ENCODE results near the gene ABHD2.
"Not testable (repeated sequence)": the region's sequence is repeated elsewhere in the genome, so short reads cannot be mapped to it uniquely, and the experiment has no call there.

Gene ABHD2

DNA sequence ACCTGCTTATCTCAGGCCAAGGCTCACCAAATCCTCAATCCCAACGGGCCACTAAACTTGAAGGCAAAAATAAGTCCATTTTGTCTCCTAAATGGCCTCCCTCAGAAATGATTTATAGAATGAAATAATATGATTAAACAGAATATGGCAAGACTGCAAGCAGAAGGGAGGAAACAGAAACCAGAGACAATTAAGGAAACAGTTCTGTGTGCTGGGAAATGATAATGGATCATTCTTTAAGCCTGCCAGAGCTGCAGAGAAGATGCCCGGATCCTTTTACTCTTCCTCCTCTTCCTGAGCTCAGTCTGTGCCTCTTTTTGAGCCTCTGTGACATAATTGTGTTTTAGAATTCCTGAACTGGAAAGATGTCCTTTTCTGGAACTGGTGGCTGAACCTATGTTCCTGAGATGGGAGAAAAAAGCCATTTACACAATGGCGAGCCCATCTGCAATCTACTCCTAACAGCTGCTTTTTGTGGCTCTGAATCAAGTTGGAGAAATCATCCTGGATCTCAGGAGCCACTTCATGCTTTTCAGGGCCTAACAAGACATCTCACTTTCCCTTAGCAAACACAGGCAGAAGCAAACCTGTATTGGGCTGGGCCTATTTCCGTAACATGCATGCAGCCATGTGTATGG lies 2.8 kb upstream of the ABHD2 start:
- WGBS (ENCODE audit: insufficient coverage) = 33% methylated on average over 3 of the region's 4 CpGs
- ChIA-PET POLR2A (no interaction called here), CTCF (interaction anchor here (1.3 to 9.6 kb wide), 6 partner anchors 9 to 54 kb away, joined by 3 to 63 read pairs (median 4); no protein-coding TSS in a partner anchor)

DNA sequence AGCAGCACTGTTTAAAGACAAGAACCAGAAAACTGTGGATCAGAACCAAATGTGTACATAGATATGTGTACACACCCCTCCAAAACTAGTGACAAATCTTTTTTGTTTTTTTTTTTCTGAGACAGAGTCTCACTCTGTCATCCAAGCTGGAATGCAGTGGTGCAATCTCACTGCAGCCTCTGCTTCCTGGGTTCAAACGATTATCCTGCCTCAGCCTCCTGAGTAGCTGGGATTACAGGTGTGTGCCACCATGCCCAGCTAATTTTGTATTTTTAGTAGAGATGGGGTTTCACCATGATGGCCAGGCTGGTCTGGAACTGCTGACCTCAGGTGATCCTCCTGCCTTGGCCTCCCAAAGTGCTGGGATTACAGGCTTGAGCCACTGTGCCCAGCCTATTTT lies 2.3 kb upstream of the ABHD2 start:
- POLR2A ChIA-PET = not testable (repeated sequence)
- CTCF ChIA-PET = interaction anchor here (1.3 to 9.6 kb wide), 6 partner anchors 9 to 53 kb away, joined by 3 to 63 read pairs (median 4); no protein-coding TSS in a partner anchor
- WGBS (ENCODE audit: insufficient coverage) = no CpG with 5 or more reads among the region's 1 CpG

More for the DNA sequence above, 2.8 kb upstream of the ABHD2 start:
- no peaks in the 10 kb centered on the region for H3K27me3 ChIP-seq (replicated peaks in 2 of 5; ENCODE audit: control insufficient read depth in 4 of 5, insufficient read depth in 5 of 5, low read length in 4 of 5)
- peaks cover 0 to 4% (median 0%) of the 10 kb centered on the region in 4 experiments for H3K36me3 ChIP-seq (ENCODE audit: control insufficient read depth in 4 of 4, insufficient read depth in 4 of 4, low read length in 3 of 4)
- H3K4me3 ChIP-seq (ENCODE audit: control insufficient read depth in 1 of 7, extremely low read depth in 1 of 7, insufficient read depth in 4 of 7, low read depth in 2 of 7, low read length in 6 of 7) = no peak overlapping the region
- peaks cover 16 to 44% (median 35%) of the 10 kb centered on the region in 4 experiments for H3K4me1 ChIP-seq (ENCODE audit: control extremely low read depth in 1 of 4, control insufficient read depth in 4 of 4, insufficient read depth in 4 of 4, low read length in 3 of 4)
- peak in 1 of 3 donors; percentile 53 for DNase-seq
- H3K27ac ChIP-seq (ENCODE audit: insufficient read depth in 1 of 2, low read depth in 1 of 2, low read length in 2 of 2, poor library complexity in 1 of 2, severe bottlenecking in 2 of 2) = peak overlapping the region in 1 of 2 experiments; percentile 10
- no peaks in the 10 kb centered on the region for H3K9me3 ChIP-seq (ENCODE audit: control extremely low read depth in 1 of 5, control insufficient read depth in 4 of 5, insufficient read depth in 2 of 5, low read depth in 1 of 5, low read length in 4 of 5)

DNA sequence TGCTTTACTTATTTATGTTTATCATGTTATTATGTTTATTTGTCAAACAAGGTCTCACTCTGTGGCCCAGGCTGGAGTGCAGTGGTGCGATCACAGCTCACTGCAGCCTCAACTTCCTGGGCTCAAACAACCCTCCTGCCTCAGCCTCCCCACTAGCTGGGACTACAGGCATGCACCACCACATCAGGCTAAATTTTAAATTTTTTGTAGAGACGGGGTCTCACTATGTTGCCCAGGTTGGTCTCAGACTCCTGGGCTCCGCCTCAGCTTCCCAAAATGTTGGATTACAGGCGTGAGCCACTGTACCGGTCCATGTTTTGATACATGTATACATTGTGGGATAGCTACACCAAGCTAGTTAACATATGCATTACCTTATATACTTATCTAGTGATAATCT lies 1.9 kb upstream of the ABHD2 start:
- H3K27ac ChIP-seq (ENCODE audit: insufficient read depth in 1 of 2, low read depth in 1 of 2, low read length in 2 of 2, poor library complexity in 1 of 2, severe bottlenecking in 2 of 2); H3K36me3 ChIP-seq (ENCODE audit: control insufficient read depth in 4 of 4, insufficient read depth in 4 of 4, low read length in 3 of 4); H3K9me3 ChIP-seq (ENCODE audit: control extremely low read depth in 1 of 5, control insufficient read depth in 4 of 5, insufficient read depth in 2 of 5, low read depth in 1 of 5, low read length in 4 of 5); H3K4me3 ChIP-seq (ENCODE audit: control insufficient read depth in 1 of 7, extremely low read depth in 1 of 7, insufficient read depth in 4 of 7, low read depth in 2 of 7, low read length in 6 of 7); POLR2A ChIA-PET; DNase-seq; H3K27me3 ChIP-seq (replicated peaks in 2 of 5; ENCODE audit: control insufficient read depth in 4 of 5, insufficient read depth in 5 of 5, low read length in 4 of 5): not testable (repeated sequence)
- peaks cover 25 to 54% (median 45%) of the 10 kb centered on the region in 4 experiments for H3K4me1 ChIP-seq (ENCODE audit: control extremely low read depth in 1 of 4, control insufficient read depth in 4 of 4, insufficient read depth in 4 of 4, low read length in 3 of 4)
- WGBS (ENCODE audit: insufficient coverage) = 90% methylated on average over 1 of the region's 5 CpGs
- CTCF ChIA-PET = interaction anchor here (1.3 to 9.6 kb wide), 7 partner anchors 10 to 91 kb away, joined by 3 to 63 read pairs (median 7); no protein-coding TSS in a partner anchor

More for the DNA sequence above, 2.3 kb upstream of the ABHD2 start:
- H3K36me3 ChIP-seq (ENCODE audit: control insufficient read depth in 4 of 4, insufficient read depth in 4 of 4, low read length in 3 of 4); H3K9me3 ChIP-seq (ENCODE audit: control extremely low read depth in 1 of 5, control insufficient read depth in 4 of 5, insufficient read depth in 2 of 5, low read depth in 1 of 5, low read length in 4 of 5); H3K27ac ChIP-seq (ENCODE audit: insufficient read depth in 1 of 2, low read depth in 1 of 2, low read length in 2 of 2, poor library complexity in 1 of 2, severe bottlenecking in 2 of 2); DNase-seq; H3K27me3 ChIP-seq (replicated peaks in 2 of 5; ENCODE audit: control insufficient read depth in 4 of 5, insufficient read depth in 5 of 5, low read length in 4 of 5); H3K4me3 ChIP-seq (ENCODE audit: control insufficient read depth in 1 of 7, extremely low read depth in 1 of 7, insufficient read depth in 4 of 7, low read depth in 2 of 7, low read length in 6 of 7): not testable (repeated sequence)
- peaks cover 21 to 49% (median 40%) of the 10 kb centered on the region in 4 experiments for H3K4me1 ChIP-seq (ENCODE audit: control extremely low read depth in 1 of 4, control insufficient read depth in 4 of 4, insufficient read depth in 4 of 4, low read length in 3 of 4)

DNA sequence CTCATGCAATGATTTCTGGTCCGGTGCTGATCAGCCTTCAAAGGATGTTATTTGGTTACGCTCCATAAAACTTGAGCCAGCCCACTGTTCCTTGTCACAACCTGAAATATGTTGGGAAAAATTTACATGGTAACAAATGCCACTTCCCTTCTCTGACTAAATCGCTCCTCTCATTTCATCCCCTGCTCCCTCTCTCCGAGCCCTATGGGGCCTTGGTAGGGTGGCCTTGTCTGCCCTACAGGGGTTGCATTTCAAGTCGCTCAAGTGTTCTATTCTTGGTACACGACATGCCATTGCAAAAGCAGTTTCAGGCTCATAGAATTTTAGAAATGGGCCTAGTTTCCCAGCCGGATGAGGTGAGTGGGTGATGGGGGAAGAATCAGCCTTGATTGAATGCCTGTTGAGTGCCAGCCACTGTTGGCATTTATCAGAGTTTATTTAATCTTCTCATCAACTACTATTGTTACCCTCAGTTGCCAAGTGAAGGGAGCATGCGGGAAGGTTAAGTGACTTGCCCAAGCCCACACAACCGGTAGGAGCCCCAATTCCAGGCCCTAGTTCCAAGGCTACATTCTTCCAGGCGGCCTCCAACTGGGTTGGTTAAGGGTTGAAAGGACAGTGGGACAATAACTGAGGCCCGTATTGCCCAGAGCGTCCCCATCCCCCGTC lies 961 bp upstream of the ABHD2 start:
- CTCF ChIA-PET = interaction anchor here (0.9 to 9.6 kb wide), 8 partner anchors 10 to 90 kb away, joined by 3 to 63 read pairs (median 6); no protein-coding TSS in a partner anchor
- DNase-seq = no peak
- peak overlapping the region in 6 of 7 experiments; percentile 45 to 95 (median 84) for H3K4me3 ChIP-seq (ENCODE audit: control insufficient read depth in 1 of 7, extremely low read depth in 1 of 7, insufficient read depth in 4 of 7, low read depth in 2 of 7, low read length in 6 of 7)
- POLR2A ChIA-PET = interaction anchor here (0.6 to 1.7 kb wide), 3 partner anchors 10 to 28 kb away, joined by 3 to 5 read pairs (median 4); no protein-coding TSS in a partner anchor
- WGBS (ENCODE audit: insufficient coverage) = 86% methylated on average over 9 of the region's 13 CpGs
- H3K27me3 ChIP-seq (replicated peaks in 2 of 5; ENCODE audit: control insufficient read depth in 4 of 5, insufficient read depth in 5 of 5, low read length in 4 of 5) = no peaks in the 10 kb centered on the region
- H3K9me3 ChIP-seq (ENCODE audit: control extremely low read depth in 1 of 5, control insufficient read depth in 4 of 5, insufficient read depth in 2 of 5, low read depth in 1 of 5, low read length in 4 of 5) = no peaks in the 10 kb centered on the region
- peaks cover 27 to 63% (median 52%) of the 10 kb centered on the region in 4 experiments for H3K4me1 ChIP-seq (ENCODE audit: control extremely low read depth in 1 of 4, control insufficient read depth in 4 of 4, insufficient read depth in 4 of 4, low read length in 3 of 4)
- peaks cover 0 to 4% (median 0%) of the 10 kb centered on the region in 4 experiments for H3K36me3 ChIP-seq (ENCODE audit: control insufficient read depth in 4 of 4, insufficient read depth in 4 of 4, low read length in 3 of 4)
- peak overlapping the region; percentile 28 to 89 for H3K27ac ChIP-seq (ENCODE audit: insufficient read depth in 1 of 2, low read depth in 1 of 2, low read length in 2 of 2, poor library complexity in 1 of 2, severe bottlenecking in 2 of 2)

DNA sequence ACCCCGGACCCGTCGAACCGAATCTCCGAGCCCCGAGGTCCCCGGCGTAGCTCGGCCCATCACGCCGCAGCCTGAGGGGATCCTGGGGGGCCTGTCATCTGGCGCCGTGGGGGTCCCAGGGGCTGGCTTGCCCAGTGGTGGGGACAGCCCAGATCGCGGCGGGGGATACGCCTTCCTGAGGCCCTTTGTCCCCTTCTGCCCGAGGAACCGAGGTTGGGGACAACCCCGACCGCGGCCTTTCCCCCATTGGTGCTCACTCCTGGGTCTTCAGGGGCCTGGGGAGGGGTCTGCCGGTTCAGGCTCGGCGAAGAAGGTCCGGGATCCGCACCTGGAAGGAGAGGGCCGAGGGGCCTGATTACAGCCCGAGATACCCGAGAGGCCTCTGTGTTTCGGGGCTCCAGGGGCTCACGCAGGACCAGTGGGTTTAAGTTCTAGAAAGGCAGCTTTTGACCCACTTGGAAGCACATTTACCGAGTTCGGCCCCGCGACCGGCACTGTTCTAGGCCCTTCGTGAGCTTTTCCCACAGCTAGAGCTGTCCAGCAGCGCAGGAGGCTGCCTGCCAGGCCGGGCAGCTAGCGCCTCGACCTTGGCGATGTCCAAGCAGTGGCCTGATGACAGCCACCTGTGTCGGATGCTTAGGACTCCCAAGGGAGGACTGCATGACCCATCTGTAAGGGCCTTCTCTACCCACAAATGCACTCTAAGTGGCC lies 504 bp downstream of the ABHD2 start:
- Histone ChIP-seq H3K36me3 (ENCODE audit: control insufficient read depth in 4 of 4, insufficient read depth in 4 of 4, low read length in 3 of 4) (peaks cover 0 to 7% (median 0%) of the 10 kb centered on the region in 4 experiments), H3K27ac (ENCODE audit: insufficient read depth in 1 of 2, low read depth in 1 of 2, low read length in 2 of 2, poor library complexity in 1 of 2, severe bottlenecking in 2 of 2) (peak overlapping the region; percentile 77 to 89), H3K27me3 (replicated peaks in 2 of 5; ENCODE audit: control insufficient read depth in 4 of 5, insufficient read depth in 5 of 5, low read length in 4 of 5) (no peaks in the 10 kb centered on the region), H3K4me1 (ENCODE audit: control extremely low read depth in 1 of 4, control insufficient read depth in 4 of 4, insufficient read depth in 4 of 4, low read length in 3 of 4) (peaks cover 28 to 77% (median 63%) of the 10 kb centered on the region in 4 experiments), H3K9me3 (ENCODE audit: control extremely low read depth in 1 of 5, control insufficient read depth in 4 of 5, insufficient read depth in 2 of 5, low read depth in 1 of 5, low read length in 4 of 5) (no peaks in the 10 kb centered on the region), H3K4me3 (ENCODE audit: control insufficient read depth in 1 of 7, extremely low read depth in 1 of 7, insufficient read depth in 4 of 7, low read depth in 2 of 7, low read length in 6 of 7) (peak overlapping the region; percentile 70 to 95 (median 91))
- no peak for DNase-seq
- ChIA-PET POLR2A (interaction anchor here (0.8 to 1.7 kb wide), 3 partner anchors 8 to 42 kb away, joined by 3 to 5 read pairs (median 4); no protein-coding TSS in a partner anchor), CTCF (interaction anchor here (0.8 to 9.6 kb wide), 14 partner anchors 9 to 89 kb away, joined by 3 to 63 read pairs (median 6); no protein-coding TSS in a partner anchor)
- WGBS (ENCODE audit: insufficient coverage) = 9% methylated on average over 44 of the region's 44 CpGs

DNA sequence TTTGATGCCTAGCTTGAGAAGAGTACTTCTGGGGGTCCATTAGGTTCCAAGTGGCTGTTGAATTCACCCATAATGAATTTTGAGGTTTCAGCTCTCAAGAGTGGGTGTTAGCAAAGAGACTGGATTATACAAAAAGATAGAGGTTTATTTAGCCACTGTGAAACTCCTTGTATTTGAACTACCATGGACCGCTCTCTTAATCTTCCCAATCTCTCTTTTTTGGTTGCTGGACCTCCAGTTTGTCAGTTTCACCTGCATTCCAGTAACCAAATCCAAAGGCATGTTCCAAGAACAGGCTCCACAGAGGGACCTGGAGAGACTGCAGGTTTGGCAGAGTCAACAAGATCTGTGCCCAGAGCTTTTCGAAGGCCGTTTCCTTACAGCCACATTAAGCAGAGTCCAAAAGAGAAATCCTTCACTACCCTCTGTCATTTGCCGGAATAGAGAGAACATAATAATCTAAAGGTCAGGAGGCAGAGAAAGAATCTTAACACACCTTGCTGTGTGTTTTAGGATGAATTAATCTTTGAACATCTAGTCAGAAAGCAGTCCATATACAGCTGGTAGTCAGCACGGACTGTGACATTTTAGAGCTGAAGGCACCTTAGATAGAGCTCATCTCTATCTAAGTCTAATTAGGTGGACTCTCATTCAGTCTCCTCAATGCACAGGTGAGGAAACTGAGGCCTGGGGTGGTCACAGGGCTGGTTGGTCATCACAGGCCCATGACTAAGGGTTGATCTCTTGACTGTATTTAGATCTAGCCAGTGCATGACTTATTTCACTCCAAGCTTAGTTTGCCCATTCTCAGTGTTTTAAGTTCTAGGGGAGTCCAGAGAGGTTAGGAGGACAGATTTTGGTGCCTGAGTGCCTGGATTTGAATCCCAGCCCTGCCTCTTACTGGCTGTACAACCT lies 1.3 kb downstream of the ABHD2 start:
- CTCF ChIA-PET = interaction anchor here (0.8 to 9.6 kb wide), 15 partner anchors 10 to 88 kb away, joined by 3 to 63 read pairs (median 5); no protein-coding TSS in a partner anchor
- peak overlapping the region; percentile 70 to 95 (median 91) for H3K4me3 ChIP-seq (ENCODE audit: control insufficient read depth in 1 of 7, extremely low read depth in 1 of 7, insufficient read depth in 4 of 7, low read depth in 2 of 7, low read length in 6 of 7)
- no peaks in the 10 kb centered on the region for H3K27me3 ChIP-seq (replicated peaks in 2 of 5; ENCODE audit: control insufficient read depth in 4 of 5, insufficient read depth in 5 of 5, low read length in 4 of 5)
- H3K4me1 ChIP-seq (ENCODE audit: control extremely low read depth in 1 of 4, control insufficient read depth in 4 of 4, insufficient read depth in 4 of 4, low read length in 3 of 4) = peaks cover 34 to 85% (median 70%) of the 10 kb centered on the region in 4 experiments
- H3K9me3 ChIP-seq (ENCODE audit: control extremely low read depth in 1 of 5, control insufficient read depth in 4 of 5, insufficient read depth in 2 of 5, low read depth in 1 of 5, low read length in 4 of 5) = no peaks in the 10 kb centered on the region
- WGBS (ENCODE audit: insufficient coverage) = 83% methylated on average over 2 of the region's 5 CpGs
- POLR2A ChIA-PET = no interaction called here
- H3K27ac ChIP-seq (ENCODE audit: insufficient read depth in 1 of 2, low read depth in 1 of 2, low read length in 2 of 2, poor library complexity in 1 of 2, severe bottlenecking in 2 of 2) = peak overlapping the region; percentile 77 to 89
- DNase-seq = no peak
- peaks cover 0 to 7% (median 2%) of the 10 kb centered on the region in 4 experiments for H3K36me3 ChIP-seq (ENCODE audit: control insufficient read depth in 4 of 4, insufficient read depth in 4 of 4, low read length in 3 of 4)

Measured in common myeloid progenitor, CD34-positive (primary cell).